NCI-H2227 (cell line): ENCODE measurements around the gene SH3D19.
"Not testable (repeated sequence)": the region's sequence is repeated elsewhere in the genome, so short reads cannot be mapped to it uniquely, and the experiment has no call there.

Source experiments
- DNase-seq: peaks from one replicate; lab custom pipeline; 2025; ENCODE audit not compliant: unreplicated experiment; lab: John Stamatoyannopoulos, UW

Gene SH3D19

DNA sequence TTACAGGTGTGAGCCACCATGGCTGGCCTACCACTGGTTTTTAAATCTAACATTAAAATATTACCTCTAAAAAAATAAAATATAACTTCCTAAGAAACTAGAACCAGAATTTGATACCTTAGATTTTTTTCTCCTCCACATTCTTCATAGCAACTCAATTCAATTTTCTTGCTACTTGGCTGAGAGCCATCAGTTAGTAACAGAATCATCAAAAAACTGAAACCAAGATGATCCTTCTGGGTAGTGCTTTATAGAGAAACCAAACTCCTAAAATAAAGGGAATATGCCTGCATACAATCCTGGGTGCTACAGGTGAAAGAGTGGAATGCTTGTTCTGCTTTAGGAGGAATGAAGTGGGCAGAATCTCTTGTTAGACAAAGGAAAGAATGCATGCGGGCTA, 161.6 kb downstream of the SH3D19 start:
- no peak for DNase-seq

DNA sequence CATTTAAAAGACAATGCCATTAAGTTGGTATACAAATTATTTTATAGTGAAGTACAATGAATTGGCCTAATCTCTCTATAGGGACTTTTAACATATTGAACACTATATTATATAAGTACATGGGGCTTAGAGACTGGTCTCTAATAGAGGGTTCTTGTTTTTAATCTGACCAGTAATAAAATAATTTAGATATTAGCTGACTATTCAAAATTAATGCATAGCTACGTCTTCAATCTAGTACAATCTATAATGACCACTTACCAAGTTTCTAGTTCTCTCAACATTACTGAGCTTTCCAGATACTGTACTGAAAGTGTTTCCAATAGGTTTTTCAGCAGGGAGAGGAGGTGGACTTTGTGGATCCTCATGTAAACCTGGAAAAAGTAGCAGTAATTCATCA, 166.4 kb downstream of the SH3D19 start:
- no peak for DNase-seq

DNA sequence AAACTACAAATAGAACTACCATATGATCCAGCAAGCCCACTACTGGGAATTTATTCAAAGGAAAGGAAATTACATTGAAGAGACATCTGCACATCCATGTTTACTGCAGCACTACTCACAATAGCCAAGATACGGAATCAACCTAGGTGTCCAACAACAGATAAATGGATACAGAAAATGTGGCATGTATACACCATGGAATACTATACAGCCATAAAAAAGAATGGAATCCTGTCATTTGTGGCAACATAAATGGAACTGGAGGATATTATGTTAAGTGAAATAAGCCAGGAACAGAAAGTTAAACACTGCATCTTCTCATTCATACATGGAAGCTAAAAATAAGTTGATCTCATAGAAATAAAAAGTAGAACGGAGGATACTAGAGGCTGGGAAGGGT, 167.9 kb downstream of the SH3D19 start:
- no peak for DNase-seq

- DNase-seq = no peak
These were observed 171.8 kb downstream of the SH3D19 start for GRCh38 chr4:151153585-151153984.

- DNase-seq = no peak
These were observed 173.4 kb downstream of the SH3D19 start for GRCh38 chr4:151152028-151152427.

DNA sequence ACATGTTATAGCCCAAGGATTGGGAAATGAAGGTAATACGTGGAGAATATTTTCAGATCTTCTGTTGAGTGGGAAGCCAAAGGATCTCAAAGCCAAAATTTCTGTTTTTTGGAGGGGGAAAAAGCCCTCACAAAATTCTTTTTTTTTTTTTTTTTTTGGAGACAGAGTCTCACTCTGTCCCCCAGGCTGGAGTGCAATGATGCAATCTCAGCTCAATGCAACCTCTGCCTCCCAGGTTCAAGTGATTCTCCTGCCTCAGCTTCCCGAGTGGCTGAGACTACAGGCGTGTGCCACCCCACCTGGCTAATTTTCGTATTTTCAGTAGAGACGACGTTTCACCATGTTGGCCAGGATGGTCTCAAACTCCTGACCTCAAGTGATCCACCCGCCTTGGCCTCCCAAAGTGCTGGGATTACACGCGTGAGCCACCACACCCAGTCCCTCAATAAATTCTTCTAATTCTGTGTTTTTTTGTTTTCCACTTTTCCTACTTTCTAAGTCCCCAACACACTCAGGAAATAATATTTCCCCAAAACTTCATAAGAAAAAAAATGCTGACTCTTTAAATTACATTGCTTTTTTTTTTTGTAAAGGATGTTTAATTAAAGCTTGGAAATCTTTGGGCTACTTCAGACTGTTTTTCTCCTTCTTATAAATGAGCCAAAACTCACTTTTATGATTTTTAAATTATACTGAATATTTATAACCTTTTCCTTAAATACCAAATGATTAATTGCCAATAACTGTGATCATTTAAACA, 174.4 kb downstream of the SH3D19 start:
- no peak for DNase-seq

DNA sequence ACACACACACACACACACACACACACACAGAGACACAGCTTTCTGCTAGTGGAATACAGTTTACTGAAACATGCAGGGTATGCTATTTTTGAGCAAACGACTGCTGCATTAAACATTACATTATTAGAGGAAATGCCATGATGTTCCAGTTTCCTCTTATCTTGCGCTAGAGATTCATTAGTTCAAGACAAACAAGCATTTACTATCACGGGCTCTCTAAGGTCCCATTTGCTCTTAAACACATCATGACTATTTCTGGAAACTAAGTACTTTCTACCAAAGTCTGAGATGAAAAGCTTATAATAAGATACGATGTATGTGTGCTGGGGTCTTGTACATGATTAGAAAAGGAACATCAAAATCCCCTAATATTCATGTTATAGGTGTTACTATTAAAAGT, 177.1 kb downstream of the SH3D19 start:
- DNase-seq = no peak

DNA sequence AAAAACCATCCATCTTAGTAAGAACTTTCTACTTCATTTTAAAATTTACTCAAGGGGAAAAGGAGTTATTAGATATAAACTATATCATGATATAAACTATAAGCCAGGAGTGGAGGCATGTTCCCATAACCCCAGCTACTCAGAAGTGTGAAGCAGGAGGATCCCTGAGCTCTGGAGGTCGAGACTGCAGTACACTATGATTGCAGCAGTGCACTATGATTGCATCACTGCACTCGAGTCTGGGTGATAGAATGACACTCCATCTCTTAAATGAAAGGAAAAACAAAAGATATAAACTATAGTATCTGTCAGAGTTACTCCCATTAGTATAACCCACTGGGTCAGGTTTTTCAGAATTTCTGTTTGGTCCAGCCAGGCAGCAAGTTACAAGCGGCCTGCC, 178.4 kb downstream of the SH3D19 start:
- no peak for DNase-seq

- DNase-seq = no peak
These were observed 180.9 kb downstream of the SH3D19 start for GRCh38 chr4:151144329-151145072.

- no peak for DNase-seq
These were observed 181.6 kb downstream of the SH3D19 start for GRCh38 chr4:151143811-151144210.

DNA sequence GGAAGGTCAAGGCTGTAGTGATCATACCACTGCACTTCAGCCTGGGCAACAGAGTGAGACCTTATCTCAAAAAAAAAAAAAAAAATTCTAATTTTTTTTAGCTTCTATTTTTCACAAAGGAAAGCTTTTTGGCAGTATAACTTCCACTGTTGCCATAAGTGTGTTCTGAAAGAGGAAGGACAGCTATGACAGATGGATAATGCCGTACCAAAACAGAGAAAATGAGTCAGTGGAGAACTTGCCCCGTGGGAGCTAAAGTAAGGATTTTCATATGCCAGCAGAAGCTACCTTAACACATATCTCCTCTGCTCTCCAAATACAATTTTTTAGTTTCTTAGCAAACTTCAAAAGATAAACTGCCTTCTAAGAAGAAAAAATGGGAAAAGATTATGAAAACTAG, 182.2 kb downstream of the SH3D19 start:
- no peak for DNase-seq

GRCh38 chr4:151142758-151143157, 182.6 kb downstream of the SH3D19 start:
- DNase-seq = no peak

- no peak for DNase-seq
These were observed 185.6 kb downstream of the SH3D19 start for GRCh38 chr4:151139814-151140213.

GRCh38 chr4:151136048-151136447, 189.4 kb downstream of the SH3D19 start:
- not testable (repeated sequence) for DNase-seq

- DNase-seq = no peak
These were observed 192.1 kb downstream of the SH3D19 start for GRCh38 chr4:151133311-151133710.

GRCh38 chr4:151129796-151130195, 195.6 kb downstream of the SH3D19 start:
- no peak for DNase-seq

DNA sequence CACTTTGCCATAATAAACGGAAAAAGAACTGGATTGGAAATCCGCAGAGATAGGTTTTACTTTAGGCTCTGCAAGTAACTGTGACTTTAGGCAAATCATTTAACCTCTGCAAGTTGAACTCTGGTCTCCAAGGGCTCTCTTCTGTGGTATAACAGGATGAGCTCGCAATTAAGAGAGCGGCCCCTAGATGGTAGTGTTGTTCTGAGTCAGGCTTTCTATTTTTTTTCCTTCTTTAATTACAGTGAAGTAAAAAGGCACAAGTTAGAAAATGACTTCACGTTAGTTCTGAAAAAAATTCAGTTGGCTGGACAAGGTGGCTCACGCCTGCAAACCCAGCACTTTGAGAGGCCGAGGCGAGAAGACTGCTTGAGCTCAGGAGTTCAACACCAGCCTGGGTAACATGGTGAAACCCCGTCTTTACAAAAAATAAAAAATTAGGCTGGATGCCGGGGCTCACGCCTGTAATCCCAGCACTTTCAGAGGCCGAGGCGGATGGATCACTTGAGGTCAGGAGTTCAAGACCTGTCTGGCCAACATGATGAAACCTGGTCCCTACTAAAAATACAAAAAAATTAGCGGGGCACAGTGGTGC, 207.9 kb downstream of the SH3D19 start:
- peak; percentile 65 for DNase-seq

- no peak for DNase-seq
These were observed 210.4 kb downstream of the SH3D19 start for GRCh38 chr4:151114986-151115385.

DNA sequence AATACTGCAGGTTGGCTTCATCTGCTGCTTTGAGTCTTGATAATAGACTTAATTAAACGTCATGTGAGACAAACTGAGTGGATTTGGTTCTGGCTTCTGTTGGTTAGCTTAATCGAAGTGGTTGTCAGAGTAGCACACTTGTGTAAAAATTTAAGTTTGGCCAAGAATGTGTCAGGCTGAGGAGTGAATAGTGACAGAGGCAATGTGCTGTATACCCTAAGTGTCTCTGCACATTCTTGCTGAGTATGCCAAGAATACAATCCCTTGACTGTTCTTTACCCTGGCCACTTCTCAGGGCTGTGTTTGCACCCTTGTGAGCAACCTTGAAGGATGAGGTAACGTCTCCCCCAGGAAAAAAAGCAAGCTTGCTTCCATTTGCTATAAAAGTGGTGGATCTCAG, 211.1 kb downstream of the SH3D19 start:
- no peak for DNase-seq

DNA sequence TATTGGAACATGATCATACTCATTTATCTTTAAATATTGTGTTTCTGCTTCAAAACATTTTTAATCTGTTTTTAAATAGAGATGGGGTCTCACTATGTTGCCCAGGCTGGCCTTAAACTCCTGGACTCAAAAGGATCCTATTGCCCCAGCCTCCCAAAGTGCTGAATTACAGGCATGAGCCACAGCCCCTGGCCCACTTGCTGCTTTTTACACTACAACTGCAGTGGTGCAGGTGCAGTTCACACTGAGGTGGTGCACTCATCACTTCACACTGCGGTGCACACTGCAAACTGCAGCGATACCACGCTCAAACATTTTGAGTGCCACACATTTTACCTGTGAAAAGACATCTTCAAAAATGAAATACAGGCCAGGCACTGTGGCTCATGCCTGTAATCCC, 215.2 kb downstream of the SH3D19 start:
- no peak for DNase-seq

DNA sequence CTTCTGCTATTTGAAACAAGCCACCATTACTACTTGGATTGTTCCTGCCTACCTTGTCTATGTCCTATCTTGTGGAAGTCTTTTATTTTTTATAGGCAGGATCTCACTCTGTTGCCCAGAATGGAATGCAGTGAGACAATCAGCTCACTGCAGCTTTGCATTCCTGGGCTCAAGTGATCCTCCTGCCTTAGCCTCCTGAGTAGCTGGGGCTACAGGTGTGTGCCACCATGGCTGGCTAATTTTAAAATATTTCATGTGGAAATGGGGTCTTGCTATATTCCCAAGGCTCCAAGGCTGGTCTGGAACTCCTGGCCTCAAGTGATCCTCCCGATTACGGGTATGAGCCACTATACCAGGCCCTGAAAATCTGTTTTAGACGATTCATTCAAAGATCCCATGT, 218.3 kb downstream of the SH3D19 start:
- DNase-seq = no peak

DNA sequence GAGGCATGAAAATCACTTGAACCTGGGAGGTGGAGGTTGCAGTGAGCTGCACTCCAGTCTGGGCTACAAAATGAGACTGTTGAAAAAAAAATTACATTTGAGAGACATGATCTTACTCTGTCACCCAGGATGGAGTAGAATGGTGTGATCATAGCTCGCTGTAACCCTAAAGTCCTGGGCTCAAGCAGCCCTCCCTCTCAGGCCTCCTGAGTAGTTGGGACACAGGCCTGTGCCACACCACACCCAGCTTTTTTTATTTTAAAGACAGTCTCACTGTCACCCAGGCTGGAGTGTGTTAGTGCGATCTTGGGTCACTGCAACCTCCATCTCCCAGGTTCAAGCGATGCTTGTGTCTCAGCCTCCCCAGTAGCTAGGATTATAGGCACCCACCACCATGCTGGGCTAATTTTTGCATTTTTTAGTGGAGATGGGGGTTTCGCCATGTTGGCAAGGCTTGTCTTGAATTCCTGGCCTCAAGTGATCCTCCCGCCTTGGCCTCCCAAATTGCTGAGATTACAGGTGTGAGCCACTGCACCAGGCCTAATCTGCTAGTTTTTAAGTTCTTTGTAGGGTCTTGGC, 219.9 kb downstream of the SH3D19 start:
- DNase-seq = no peak
